ENCODE measurements around the gene DDX41. TPM values are rescaled to one million over a fixed set of nuclear protein-coding genes. Genes with fewer than 3 reads are reported as not detected.

DDX41 gene
- total and polyA plus RNA-seq, 2 experiments from 2014 or later, result 67.9 to 117 TPM

DNA sequence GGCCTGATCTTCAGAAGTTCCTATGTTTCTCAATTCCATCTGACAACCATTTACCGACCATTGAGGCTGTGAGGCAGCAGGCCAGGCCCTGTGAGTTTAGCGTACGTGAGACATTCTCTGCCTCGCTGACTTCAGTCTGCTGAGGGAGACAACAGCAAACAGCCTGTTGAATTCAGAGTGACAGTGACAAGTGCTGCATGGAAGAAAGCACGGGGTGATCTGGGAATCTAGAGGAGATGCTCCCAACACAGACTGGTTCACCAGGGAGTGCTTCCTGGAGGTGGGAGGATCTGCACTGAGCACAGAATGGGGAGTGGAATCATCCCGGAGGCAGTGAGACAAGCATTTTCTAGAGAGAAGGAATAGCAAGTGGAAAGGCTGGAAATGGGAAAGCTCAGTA, 10.0 kb upstream of the DDX41 start:
- Histone ChIP-seq H2AFZ (no peak overlapping the region), H3K79me2 (ENCODE audit: insufficient read depth) (peaks cover 59% of the 10 kb centered on the region), H3K4me3 (no peak overlapping the region), H3F3A (ENCODE audit: insufficient read depth) (no peaks in the 10 kb centered on the region), H3K9me2 (ENCODE audit: insufficient read depth) (no peaks in the 10 kb centered on the region), H3K36me3 (ENCODE audit: low read depth) (peaks cover 10% of the 10 kb centered on the region; the same call in 1 of the 2 replicates), H3K4me2 (ENCODE audit: unreplicated experiment) (no peak overlapping the region), H4K20me1 (ENCODE audit: insufficient read depth) (no peaks in the 10 kb centered on the region), H3K9me3 (ENCODE audit: low read depth) (no peaks in the 10 kb centered on the region), H3K27ac (no peak overlapping the region), H3K4me1 (ENCODE audit: insufficient read depth) (no peaks in the 10 kb centered on the region), H3K9ac (no peak overlapping the region), H3K27me3 (replicated peaks; ENCODE audit: insufficient read depth) (no peaks in the 10 kb centered on the region)
- 84 to 87% methylated on average over 6 of the region's 6 CpGs for WGBS, 2 experiments (ENCODE audit: low coverage in 1 of 2, low lambda C conversion rate in 2 of 2, missing lambda C conversion rate in 2 of 2)
- TF ChIP-seq EZH2 (IDR thresholded peaks at IDR 0.05; ENCODE audit: insufficient read depth, poor library complexity, severe bottlenecking), result no peak
- no peak for TF ChIP-seq EZH2phosphoT487 (IDR thresholded peaks at IDR 0.05; ENCODE audit: insufficient read depth, low read depth)
- in situ Hi-C loops (cut with MboI), result no loop called here
- DNase-seq, result no peak

DNA sequence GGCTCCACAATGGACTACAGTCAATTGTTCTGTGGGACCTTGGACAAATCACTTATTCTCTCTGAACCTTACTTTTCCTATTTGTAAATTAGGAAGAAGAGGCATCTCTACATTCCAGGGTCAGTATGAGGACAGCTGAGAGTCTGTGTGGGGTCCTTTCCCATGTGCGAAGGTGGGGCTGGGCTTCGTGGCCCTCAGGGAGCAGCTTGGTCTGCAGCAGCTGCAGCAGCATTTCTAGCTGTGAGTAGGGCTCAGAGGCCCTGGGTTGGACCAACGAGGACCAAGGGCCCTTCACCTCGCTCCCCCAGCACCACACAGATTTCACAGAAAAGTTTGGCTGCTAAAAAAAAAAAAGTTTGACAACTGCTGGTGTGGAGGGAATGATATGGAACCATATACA, 9.4 kb upstream of the DDX41 start:
- H3K27me3 ChIP-seq (replicated peaks; ENCODE audit: insufficient read depth), result no peaks in the 10 kb centered on the region
- no peak for TF ChIP-seq EZH2phosphoT487 (IDR thresholded peaks at IDR 0.05; ENCODE audit: insufficient read depth, low read depth)
- TF ChIP-seq EZH2 (IDR thresholded peaks at IDR 0.05; ENCODE audit: insufficient read depth, poor library complexity, severe bottlenecking), result no peak

DNA sequence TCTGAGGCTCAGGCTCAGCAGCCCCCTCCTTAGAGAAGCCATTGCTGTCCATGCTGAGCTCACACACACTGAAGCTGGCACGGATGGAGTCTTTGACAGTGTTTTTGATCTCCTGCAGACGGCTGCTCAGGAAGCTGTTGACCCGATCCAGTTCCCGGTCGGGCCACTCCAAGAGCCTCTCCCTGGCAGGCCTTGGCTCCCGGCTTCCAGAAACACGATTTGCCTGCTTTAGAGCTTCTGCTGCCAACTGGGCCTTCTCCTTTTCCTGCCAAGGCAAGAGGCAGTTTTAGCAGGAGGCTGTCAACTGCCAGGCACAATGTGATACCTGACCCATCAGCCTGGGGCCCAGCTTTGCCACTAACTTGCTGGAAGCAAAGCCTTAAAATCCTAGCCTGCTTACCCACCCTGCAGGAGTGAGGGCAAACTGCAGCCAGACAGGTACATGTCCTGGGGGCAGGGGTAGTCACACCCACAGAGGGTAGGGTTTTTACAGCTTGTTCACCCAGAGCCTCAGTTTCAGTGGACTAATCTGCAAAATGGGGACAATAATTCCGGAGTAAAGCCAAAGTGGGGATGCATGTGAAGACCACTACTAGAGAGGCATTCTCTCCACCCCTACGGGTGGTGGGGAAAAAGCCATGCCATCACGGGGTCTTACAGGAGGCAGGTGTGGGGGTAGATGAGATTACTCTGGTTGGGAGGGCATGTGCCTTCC, 8.3 kb upstream of the DDX41 start:
- H3F3A ChIP-seq (ENCODE audit: insufficient read depth), result no peaks in the 10 kb centered on the region
- H4K20me1 ChIP-seq (ENCODE audit: insufficient read depth), result no peaks in the 10 kb centered on the region
- no peaks in the 10 kb centered on the region for H3K9me3 ChIP-seq (ENCODE audit: low read depth)
- in situ Hi-C loops (cut with MboI), result no loop called here
- no peak overlapping the region for H3K4me3 ChIP-seq
- TF ChIP-seq EZH2phosphoT487 (IDR thresholded peaks at IDR 0.05; ENCODE audit: insufficient read depth, low read depth) (no peak), EZH2 (IDR thresholded peaks at IDR 0.05; ENCODE audit: insufficient read depth, poor library complexity, severe bottlenecking) (no peak)
- H3K79me2 ChIP-seq (ENCODE audit: insufficient read depth), result peaks cover 47% of the 10 kb centered on the region
- 80 to 83% methylated on average over 10 of the region's 10 CpGs for WGBS, 2 experiments (ENCODE audit: low coverage in 1 of 2, low lambda C conversion rate in 2 of 2, missing lambda C conversion rate in 2 of 2)
- H3K4me1 ChIP-seq (ENCODE audit: insufficient read depth), result no peaks in the 10 kb centered on the region
- H3K4me2 ChIP-seq (ENCODE audit: unreplicated experiment), result no peak overlapping the region
- no peak overlapping the region for H3K9ac ChIP-seq
- no peak for DNase-seq
- H2AFZ ChIP-seq, result no peak overlapping the region
- no peaks in the 10 kb centered on the region for H3K27me3 ChIP-seq (replicated peaks; ENCODE audit: insufficient read depth)
- H3K9me2 ChIP-seq (ENCODE audit: insufficient read depth), result no peaks in the 10 kb centered on the region
- no peak overlapping the region for H3K27ac ChIP-seq
- peaks cover 9% of the 10 kb centered on the region; the same call in 1 of the 2 replicates for H3K36me3 ChIP-seq (ENCODE audit: low read depth)

More for the DNA sequence above, 9.4 kb upstream of the DDX41 start:
- no peak overlapping the region for H3K27ac ChIP-seq
- no peak overlapping the region for H3K4me2 ChIP-seq (ENCODE audit: unreplicated experiment)
- in situ Hi-C loops (cut with MboI), result no loop called here
- H4K20me1 ChIP-seq (ENCODE audit: insufficient read depth), result no peaks in the 10 kb centered on the region
- H3K4me3 ChIP-seq, result no peak overlapping the region
- H3K79me2 ChIP-seq (ENCODE audit: insufficient read depth), result peaks cover 53% of the 10 kb centered on the region
- no peaks in the 10 kb centered on the region for H3K9me3 ChIP-seq (ENCODE audit: low read depth)
- WGBS, 2 experiments (ENCODE audit: low coverage in 1 of 2, low lambda C conversion rate in 2 of 2, missing lambda C conversion rate in 2 of 2), result 92% methylated on average over 4 of the region's 4 CpGs
- H3F3A ChIP-seq (ENCODE audit: insufficient read depth), result no peaks in the 10 kb centered on the region
- no peak for DNase-seq
- H3K9ac ChIP-seq, result no peak overlapping the region
- peaks cover 6% of the 10 kb centered on the region; the same call in 1 of the 2 replicates for H3K36me3 ChIP-seq (ENCODE audit: low read depth)
- H3K4me1 ChIP-seq (ENCODE audit: insufficient read depth), result no peaks in the 10 kb centered on the region
- H2AFZ ChIP-seq, result no peak overlapping the region
- no peaks in the 10 kb centered on the region for H3K9me2 ChIP-seq (ENCODE audit: insufficient read depth)

DNA sequence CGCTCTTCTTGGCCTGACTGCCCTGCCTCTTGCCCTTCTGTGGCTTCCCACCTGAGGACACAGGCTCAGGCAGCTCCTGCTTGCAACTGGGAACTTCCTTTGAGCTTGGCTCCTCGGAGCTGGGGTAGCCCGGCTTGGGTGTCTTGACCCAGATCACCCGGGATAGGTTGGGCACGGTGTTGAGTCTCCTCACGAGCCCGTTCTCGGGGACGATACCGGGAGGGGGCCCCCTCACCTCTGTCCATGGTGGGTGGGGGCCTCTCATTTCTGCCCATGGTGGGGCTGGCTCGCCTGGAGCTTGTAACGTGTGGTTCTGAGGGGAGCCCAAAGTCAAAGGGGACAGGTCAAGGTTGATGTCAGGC, 7.8 kb upstream of the DDX41 start:
- 0 out of 2 replicates have a peak, but pooled peaks cover under 1% of the 10 kb centered on the region for H3F3A ChIP-seq (ENCODE audit: insufficient read depth)
- no peaks in the 10 kb centered on the region for H3K9me3 ChIP-seq (ENCODE audit: low read depth)
- no peaks in the 10 kb centered on the region for H3K4me1 ChIP-seq (ENCODE audit: insufficient read depth)
- TF ChIP-seq EZH2 (IDR thresholded peaks at IDR 0.05; ENCODE audit: insufficient read depth, poor library complexity, severe bottlenecking), result no peak
- no peak for TF ChIP-seq EZH2phosphoT487 (IDR thresholded peaks at IDR 0.05; ENCODE audit: insufficient read depth, low read depth)
- no peaks in the 10 kb centered on the region for H4K20me1 ChIP-seq (ENCODE audit: insufficient read depth)
- no peak overlapping the region for H3K27ac ChIP-seq
- H3K4me2 ChIP-seq (ENCODE audit: unreplicated experiment), result no peak overlapping the region
- no peaks in the 10 kb centered on the region for H3K9me2 ChIP-seq (ENCODE audit: insufficient read depth)
- no peak for DNase-seq
- H3K36me3 ChIP-seq (ENCODE audit: low read depth), result peaks cover 14% of the 10 kb centered on the region
- peaks cover 51% of the 10 kb centered on the region for H3K79me2 ChIP-seq (ENCODE audit: insufficient read depth)
- H2AFZ ChIP-seq, result no peak overlapping the region
- H3K27me3 ChIP-seq (replicated peaks; ENCODE audit: insufficient read depth), result no peaks in the 10 kb centered on the region
- in situ Hi-C loops (cut with MboI), result no loop called here
- WGBS, 2 experiments (ENCODE audit: low coverage in 1 of 2, low lambda C conversion rate in 2 of 2, missing lambda C conversion rate in 2 of 2), result 91 to 100% methylated on average over 5 to 12 of the region's 12 CpGs
- H3K4me3 ChIP-seq, result no peak overlapping the region
- no peak overlapping the region for H3K9ac ChIP-seq

Measured in GM23248 (cell line).